Large intestine (tissue), 3 donors: Measurements from ENCODE around the gene HDAC4. TPM values are rescaled to one million over a fixed set of nuclear protein-coding genes. Genes with fewer than 3 reads are reported as not detected.

Experiments used
- DNase-seq, 2 donors: peaks; one replicate each; pipeline versions ENCODE4 v3.0.0 to v3.0.0-alpha.2; 2013
- H3K27ac ChIP-seq: one replicate; pipeline ENCODE4 v1.5.1; 2013; ENCODE audit warnings: low read length
- H3K27me3 ChIP-seq: 2 replicates; pipeline ENCODE4 v1.6.1; 2013; ENCODE audit warnings: low read length; ENCODE audit not compliant: control insufficient read depth, insufficient read depth
- H3K36me3 ChIP-seq: 2 replicates; pipeline ENCODE4 v1.6.1; 2013; ENCODE audit warnings: low read length; ENCODE audit not compliant: control insufficient read depth, insufficient read depth
- H3K4me1 ChIP-seq: one replicate; pipeline ENCODE4 v1.6.1; 2013; ENCODE audit warnings: low read length; ENCODE audit not compliant: control insufficient read depth, insufficient read depth
- H3K4me3 ChIP-seq: one replicate; pipeline ENCODE4 v1.5.1; 2013; ENCODE audit warnings: low read length
- H3K9me3 ChIP-seq: one replicate; pipeline ENCODE4 v1.6.1; 2013; ENCODE audit warnings: mild to moderate bottlenecking, low read depth, low read length, moderate library complexity; ENCODE audit not compliant: control insufficient read depth
- WGBS: methylation state at CpG from one replicate; pipeline ENCODE4 v1.1.5; 2013; ENCODE audit warnings: low lambda C conversion rate; ENCODE audit not compliant: insufficient coverage; 5-methylcytosine and 5-hydroxymethylcytosine counted together
- polyA plus RNA-seq: library from polyadenylated mRNA; unstranded; fragments of 120-200 nt; gene quantifications from one replicate; pipeline ENCODE4 v1.2.1, GENCODE V29; 2013

HDAC4 gene
- polyA plus RNA-seq, 1 donor = 10.7 TPM

GRCh38 chr2:239139101-239139500, 261.7 kb downstream of the HDAC4 start:
- Histone ChIP-seq H3K27me3 (no peaks in the 10 kb centered on the region), H3K4me3 (no peak overlapping the region), H3K9me3 (no peaks in the 10 kb centered on the region), H3K4me1 (no peaks in the 10 kb centered on the region), H3K27ac (no peak overlapping the region), H3K36me3 (peaks cover 55% of the 10 kb centered on the region)
- WGBS = no CpG with 5 or more reads among the region's 16 CpGs
- DNase-seq = no peak

GRCh38 chr2:239138610-239139009, 262.2 kb downstream of the HDAC4 start:
- Histone ChIP-seq H3K4me1 (no peaks in the 10 kb centered on the region), H3K4me3 (no peak overlapping the region), H3K36me3 (peaks cover 58% of the 10 kb centered on the region), H3K27me3 (no peaks in the 10 kb centered on the region), H3K27ac (no peak overlapping the region), H3K9me3 (no peaks in the 10 kb centered on the region)
- WGBS = no CpG with 5 or more reads among the region's 15 CpGs
- DNase-seq = no peak

GRCh38 chr2:239137898-239138283, 262.9 kb downstream of the HDAC4 start:
- Histone ChIP-seq H3K9me3 (no peaks in the 10 kb centered on the region), H3K4me3 (no peak overlapping the region), H3K4me1 (no peaks in the 10 kb centered on the region), H3K27me3 (no peaks in the 10 kb centered on the region), H3K36me3 (peaks cover 57% of the 10 kb centered on the region), H3K27ac (no peak overlapping the region)
- DNase-seq = no peak
- WGBS = 89% methylated on average over 3 of the region's 3 CpGs

GRCh38 chr2:239137165-239137897, 263.5 kb downstream of the HDAC4 start:
- no CpG with 5 or more reads among the region's 26 CpGs for WGBS
- Histone ChIP-seq H3K4me1 (no peaks in the 10 kb centered on the region), H3K9me3 (no peaks in the 10 kb centered on the region), H3K4me3 (no peak overlapping the region), H3K36me3 (peaks cover 61% of the 10 kb centered on the region), H3K27ac (no peak overlapping the region), H3K27me3 (no peaks in the 10 kb centered on the region)
- no peak for DNase-seq

GRCh38 chr2:239136762-239137161, 264.1 kb downstream of the HDAC4 start:
- Histone ChIP-seq H3K27me3 (no peaks in the 10 kb centered on the region), H3K4me3 (no peak overlapping the region), H3K27ac (no peak overlapping the region), H3K4me1 (no peaks in the 10 kb centered on the region), H3K36me3 (peaks cover 64% of the 10 kb centered on the region), H3K9me3 (no peaks in the 10 kb centered on the region)
- 92% methylated on average over 6 of the region's 6 CpGs for WGBS
- no peak for DNase-seq

GRCh38 chr2:239136203-239136602, 264.6 kb downstream of the HDAC4 start:
- 100% methylated on average over 1 of the region's 3 CpGs for WGBS
- no peak for DNase-seq
- no peak overlapping the region for H3K4me3 ChIP-seq
- peaks cover 68% of the 10 kb centered on the region for H3K36me3 ChIP-seq
- no peak overlapping the region for H3K27ac ChIP-seq
- no peaks in the 10 kb centered on the region for H3K9me3 ChIP-seq
- no peaks in the 10 kb centered on the region for H3K27me3 ChIP-seq
- no peaks in the 10 kb centered on the region for H3K4me1 ChIP-seq

- peaks cover 70% of the 10 kb centered on the region for H3K36me3 ChIP-seq
These were observed 265.3 kb downstream of the HDAC4 start for GRCh38 chr2:239135531-239135930.

GRCh38 chr2:239133945-239134570, 266.8 kb downstream of the HDAC4 start:
- Histone ChIP-seq H3K4me3 (no peak overlapping the region), H3K36me3 (peaks cover 64% of the 10 kb centered on the region), H3K27me3 (no peaks in the 10 kb centered on the region), H3K9me3 (no peaks in the 10 kb centered on the region), H3K4me1 (no peaks in the 10 kb centered on the region), H3K27ac (no peak overlapping the region)
- no CpG with 5 or more reads among the region's 28 CpGs for WGBS
- DNase-seq = no peak

More at GRCh38 chr2:239135531-239135930, 265.3 kb downstream of the HDAC4 start:
- Histone ChIP-seq H3K27ac (no peak overlapping the region), H3K27me3 (no peaks in the 10 kb centered on the region), H3K9me3 (no peaks in the 10 kb centered on the region), H3K4me3 (no peak overlapping the region), H3K4me1 (no peaks in the 10 kb centered on the region)
- WGBS = no CpG with 5 or more reads among the region's 10 CpGs
- DNase-seq = no peak

- Histone ChIP-seq H3K27me3 (no peaks in the 10 kb centered on the region), H3K4me3 (no peak overlapping the region), H3K4me1 (no peaks in the 10 kb centered on the region), H3K27ac (no peak overlapping the region), H3K9me3 (no peaks in the 10 kb centered on the region), H3K36me3 (peaks cover 63% of the 10 kb centered on the region)
- 0% methylated on average over 1 of the region's 12 CpGs for WGBS
- DNase-seq = no peak
These were observed 268.0 kb downstream of the HDAC4 start for GRCh38 chr2:239132786-239133185.

- H3K9me3 ChIP-seq = no peaks in the 10 kb centered on the region
- peaks cover 62% of the 10 kb centered on the region for H3K36me3 ChIP-seq
- WGBS = 100% methylated on average over 3 of the region's 17 CpGs
- H3K4me3 ChIP-seq = no peak overlapping the region
- no peak for DNase-seq
- no peak overlapping the region for H3K27ac ChIP-seq
- H3K4me1 ChIP-seq = no peaks in the 10 kb centered on the region
- H3K27me3 ChIP-seq = no peaks in the 10 kb centered on the region
These were observed 268.6 kb downstream of the HDAC4 start for GRCh38 chr2:239132156-239132709.
